ENCODE measurements around the gene IQCH.
"Not testable (repeated sequence)": the region's sequence is repeated elsewhere in the genome, so short reads cannot be mapped to it uniquely, and the experiment has no call there.

Gene IQCH

DNA sequence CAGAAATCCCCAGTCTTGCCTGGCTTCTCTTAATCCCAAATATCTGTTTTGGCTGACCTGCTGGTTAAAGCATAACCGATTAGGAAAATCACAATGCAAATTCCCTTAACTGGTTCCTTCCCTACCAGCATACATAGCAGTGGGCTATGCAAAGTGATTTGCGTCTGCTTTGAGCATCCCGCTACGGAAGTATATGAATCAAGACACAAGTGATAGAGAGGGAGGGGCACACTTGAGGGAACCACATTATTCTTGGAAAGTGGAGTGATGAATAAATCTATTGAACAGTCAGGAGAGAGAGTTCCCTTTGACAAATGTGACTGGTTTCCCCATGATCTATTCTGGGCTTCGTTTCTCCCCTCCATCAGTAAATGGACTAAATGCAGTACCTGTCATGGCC, 146.8 kb downstream of the IQCH start:
- no peak for DNase-seq

DNA sequence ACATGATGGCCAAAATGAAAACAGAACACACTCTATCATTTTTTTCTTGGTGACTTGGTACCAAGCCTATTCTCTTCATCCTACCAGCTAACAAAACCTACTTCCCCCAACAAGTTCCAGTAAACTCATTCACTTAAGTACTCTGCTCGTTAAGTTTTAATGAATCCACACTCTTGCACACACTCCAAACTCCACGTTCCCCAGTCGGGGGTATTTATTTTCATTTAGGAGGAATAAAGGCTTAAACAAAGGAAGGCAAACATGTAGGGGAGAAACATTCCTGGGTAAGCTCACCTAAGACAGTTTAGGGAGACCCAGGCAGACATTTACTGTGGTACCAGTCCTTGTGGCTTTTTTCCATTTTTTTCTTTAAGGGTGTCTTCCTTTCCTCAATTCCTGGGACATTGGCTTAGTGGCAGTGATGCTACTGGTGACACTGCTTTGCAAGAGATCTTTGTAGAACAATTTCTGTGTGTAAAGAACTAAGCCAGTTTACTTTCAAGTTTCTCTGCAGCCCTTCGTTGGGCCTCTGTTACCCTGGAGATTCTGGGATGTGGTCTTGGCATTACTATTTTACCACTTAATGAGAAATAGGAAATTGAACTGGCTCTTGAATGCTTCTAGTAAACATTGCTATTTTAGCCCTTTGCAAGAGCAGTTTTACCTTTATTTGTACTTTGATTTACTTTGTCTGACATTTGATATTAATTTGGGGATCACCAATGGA, 149.0 kb downstream of the IQCH start:
- no peak for DNase-seq

DNA sequence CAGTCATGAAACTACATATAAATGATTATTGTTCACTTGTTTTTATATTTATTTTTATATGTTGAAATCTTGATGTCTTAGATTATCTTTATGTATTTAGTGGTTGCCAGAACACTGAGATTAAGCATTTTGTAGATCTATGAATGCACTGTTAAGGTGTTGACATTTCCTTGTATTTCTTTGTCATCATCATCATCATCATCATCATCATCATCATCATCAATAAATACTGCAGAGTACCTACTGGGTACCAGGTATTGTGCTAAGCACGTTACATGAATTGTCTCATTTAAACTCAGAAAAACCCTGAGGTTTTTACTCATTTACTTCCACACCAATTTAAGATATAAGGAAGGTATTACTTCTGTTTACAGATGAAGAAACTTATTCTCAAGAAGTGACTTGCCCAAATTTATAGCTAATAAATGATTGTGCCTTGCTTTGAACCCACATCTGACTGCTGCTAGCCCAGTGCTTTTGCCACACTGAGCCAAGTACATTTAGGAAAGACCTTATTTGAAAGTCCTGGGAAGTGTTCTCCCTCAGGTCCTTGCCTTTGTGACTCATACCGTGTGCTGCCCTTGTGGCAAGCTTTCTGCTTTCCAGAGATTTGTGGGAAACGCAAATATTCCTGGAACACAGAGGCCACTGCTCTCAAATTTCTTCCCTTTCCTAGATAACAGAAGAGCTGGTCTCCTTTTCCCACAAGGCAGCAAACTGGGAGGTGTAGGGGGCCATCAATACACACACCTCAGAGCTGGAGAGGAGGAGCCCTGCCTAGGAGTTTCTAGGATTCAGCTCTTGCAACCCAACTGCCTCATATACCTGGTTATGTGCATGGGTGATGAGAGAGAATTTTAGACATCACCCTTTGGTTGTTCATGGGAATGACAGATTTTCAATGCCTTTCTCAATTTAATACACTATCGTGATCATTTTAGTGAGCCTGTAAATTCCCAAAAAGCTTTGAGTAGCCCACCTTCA, 150.9 kb downstream of the IQCH start:
- no peak for DNase-seq

DNA sequence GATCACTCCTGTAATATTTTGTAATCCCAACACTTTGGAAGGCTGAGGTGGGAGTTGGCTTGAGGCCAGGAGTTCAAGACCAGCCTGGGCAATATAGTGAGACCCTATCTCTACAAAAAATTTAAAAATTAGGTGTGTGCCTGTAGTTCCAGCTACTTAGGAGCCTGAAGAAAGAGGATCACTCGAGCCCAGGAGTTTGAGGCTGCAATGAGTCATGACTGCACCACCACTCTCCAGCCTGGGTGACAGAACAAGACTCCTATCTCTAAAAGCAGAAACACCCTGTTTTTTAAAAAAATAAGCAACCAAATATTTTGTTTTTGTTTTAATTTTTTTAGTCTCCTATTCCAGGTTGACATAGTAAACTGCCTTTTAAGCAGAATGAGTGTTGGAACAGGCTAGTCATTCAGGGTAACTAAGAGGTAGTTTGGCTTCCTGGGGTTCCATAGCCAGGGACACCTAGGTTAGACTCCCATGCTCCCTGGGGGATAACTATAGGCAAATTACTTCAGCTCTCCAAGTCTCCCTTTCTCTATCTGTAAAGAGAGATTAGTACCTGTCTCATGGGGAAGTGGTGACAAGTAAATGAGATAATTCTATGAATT, 151.8 kb downstream of the IQCH start:
- no peak for DNase-seq

DNA sequence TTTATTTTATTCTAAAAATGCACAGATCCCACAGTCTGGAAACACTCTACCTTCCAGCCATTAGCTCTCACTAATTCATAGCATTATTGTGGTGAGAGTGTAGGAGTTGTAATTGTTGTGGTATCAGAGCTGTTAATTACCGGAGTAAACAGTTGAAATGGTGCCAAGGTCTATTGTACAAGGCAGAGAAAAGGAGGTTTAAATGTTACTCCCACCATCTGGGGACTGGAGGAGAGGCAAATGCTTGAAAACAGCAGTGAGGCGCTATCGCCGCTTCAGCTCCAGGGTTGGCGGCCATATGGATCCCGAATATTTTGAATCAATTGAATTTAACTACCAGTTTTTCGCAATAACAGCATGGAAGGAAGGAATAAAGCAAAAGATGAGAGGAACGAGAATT, 153.2 kb downstream of the IQCH start:
- DNase-seq, result no peak

DNA sequence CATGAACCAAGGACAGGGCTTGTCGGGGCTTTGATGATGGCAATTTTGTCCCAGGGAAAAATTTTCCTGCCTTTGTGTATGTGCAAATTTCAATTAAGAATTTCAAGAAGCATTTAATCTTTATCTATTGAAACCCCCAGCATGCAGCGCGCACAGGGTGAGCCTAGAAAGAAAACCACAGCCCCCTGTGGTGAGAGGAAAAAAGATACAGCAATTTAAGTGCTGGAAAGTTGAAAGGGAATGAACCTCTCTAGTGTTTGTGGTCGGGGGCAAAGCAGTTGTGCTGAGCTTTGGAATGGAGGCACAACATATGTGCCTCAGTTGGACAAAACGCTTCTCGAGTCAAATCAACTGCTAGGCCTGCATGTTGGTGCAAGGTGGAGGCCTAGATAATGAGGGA, 154.6 kb downstream of the IQCH start:
- no peak for DNase-seq

DNA sequence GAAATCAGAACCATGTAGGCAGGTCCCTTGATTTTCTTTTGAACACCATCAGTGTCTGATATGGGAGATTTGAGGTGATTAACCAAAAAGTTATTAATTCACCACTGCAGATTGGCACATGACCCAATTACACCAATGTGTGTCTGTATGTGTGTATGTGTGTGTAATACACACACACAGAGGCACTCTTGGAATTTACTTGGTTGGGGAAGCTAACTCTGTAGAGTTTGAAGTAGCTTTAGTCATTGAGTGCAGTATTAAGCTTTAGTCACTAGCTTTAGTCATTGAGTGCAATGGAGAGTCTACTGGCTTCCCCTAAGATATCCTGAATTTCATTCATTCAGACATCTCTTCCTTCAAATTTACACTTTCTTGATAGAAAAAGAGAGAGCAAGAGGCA, 156.9 kb downstream of the IQCH start:
- no peak for DNase-seq

DNA sequence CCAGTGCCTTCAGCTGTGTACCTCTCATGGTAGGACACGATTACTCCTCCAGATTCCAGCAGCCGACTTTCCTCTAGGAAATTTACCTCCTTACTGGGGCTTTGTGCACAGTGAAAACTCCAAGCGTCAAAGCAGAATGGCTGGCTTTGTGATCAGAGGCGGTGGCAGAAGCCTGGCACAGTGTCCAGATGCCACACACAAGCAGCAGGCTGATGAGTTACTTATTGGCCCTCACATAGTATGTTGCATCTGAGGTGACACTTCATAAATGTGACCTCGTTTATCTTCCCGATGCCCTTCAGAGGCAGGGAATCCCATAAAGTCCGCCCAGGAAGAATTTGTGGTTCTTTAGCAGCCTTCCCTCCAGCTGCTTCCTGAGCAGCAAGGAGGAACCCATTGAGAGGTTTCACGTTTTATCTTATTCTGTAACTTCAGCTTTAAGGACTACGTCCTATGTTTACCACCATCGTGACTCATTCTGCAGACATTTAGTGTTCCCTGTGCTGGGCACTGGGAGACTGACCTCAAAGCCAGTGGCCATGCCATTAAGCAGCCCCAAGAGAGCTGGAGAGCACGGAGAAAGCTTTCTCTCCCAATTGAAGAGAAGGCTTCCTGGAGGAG, 159.3 kb downstream of the IQCH start:
- DNase-seq, result no peak

DNA sequence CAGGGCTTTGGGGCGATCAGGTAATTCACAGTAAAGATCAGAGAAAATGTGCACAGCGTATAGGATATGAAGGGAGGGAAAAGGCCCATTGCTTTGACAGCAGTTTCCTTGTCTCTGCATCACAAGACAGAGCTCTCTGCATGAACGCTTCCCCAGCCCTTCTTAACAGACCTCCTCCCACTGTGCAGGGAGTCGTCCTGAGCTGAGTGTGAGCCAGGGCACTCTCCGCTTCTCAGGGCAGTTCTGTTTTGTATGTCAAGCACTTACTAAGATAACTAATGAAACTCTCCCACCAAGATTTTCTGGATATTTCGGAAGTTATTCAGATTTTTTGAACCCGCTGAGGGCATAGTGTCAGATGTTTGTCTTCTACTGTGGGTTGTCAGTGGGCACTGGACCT, 160.6 kb downstream of the IQCH start:
- no peak for DNase-seq

DNA sequence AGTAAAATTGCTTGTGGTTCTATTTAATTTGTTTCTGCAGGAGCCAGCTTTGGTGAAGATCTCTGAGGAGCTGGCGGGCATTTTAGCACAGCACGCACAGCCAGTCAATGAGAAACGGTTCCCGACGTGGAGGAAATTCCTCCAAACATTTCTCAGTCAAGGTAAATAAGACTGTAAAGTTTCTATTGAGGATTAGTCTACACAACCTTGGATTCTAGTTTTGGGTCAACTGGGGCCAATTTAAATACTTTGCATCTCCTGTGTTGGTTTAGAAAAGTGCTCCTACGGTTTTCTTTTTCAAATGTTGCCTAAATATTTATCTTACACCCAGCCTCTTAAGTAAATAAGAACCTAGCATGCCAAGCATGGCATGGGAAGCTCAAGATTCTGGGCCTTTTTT, 162.3 kb downstream of the IQCH start:
- DNase-seq, result no peak

DNA sequence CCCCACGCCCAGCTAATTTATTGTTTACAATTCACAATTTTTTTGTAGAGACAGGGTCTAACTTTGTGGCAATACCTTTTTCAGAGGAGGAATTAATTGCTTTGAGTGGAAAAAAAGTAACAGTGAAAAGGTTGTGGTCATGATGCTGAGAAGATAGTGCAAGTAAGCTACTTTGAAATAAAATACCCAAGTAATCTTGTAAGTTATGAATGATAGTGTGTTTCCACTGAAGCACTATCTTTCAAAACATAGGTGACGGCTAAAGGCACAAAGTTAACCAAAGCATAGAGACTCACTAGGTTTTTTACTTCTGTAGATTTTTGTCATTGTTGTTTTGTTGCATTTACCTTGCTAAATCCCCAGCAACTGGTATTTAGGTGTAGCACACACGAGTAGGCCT, 165.1 kb downstream of the IQCH start:
- DNase-seq, result no peak

DNA sequence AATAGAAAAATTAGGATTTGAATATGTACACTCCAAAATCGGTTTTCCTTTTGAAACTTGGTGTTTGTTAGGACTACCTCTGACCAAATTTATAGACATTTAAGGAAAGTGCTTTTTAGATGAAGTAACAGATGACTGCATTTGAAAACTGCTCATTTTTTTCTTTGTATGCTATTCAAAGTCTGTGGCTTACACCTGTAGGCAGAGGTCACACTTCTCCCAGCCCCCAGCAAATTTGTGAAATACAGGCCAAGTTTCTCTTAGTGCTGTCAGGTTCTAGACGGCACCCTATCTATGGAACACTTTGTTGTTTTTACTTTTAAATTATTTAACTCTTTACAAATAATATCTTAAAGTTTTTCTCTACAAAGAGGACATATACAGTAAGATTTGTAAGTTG, 165.6 kb downstream of the IQCH start:
- DNase-seq, result no peak

DNA sequence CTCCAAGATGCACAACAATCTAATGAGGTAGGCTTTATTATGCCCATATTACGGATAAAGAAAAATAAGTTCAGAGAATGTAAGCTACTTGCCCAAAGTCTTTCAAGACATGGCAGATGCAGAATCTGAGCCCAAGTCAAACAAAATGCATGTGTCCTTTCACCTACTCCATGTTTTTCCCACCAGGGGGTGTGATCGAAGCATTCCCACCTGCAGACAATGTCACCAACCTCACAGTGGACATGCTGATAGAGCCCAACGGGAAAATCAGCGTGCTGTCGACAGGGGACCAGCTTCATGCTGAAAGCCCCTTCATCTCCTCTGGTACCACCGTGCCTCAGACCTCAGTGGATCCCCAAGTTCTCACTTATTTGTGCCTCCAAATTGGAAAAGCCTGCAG, 166.5 kb downstream of the IQCH start:
- DNase-seq, result no peak

DNA sequence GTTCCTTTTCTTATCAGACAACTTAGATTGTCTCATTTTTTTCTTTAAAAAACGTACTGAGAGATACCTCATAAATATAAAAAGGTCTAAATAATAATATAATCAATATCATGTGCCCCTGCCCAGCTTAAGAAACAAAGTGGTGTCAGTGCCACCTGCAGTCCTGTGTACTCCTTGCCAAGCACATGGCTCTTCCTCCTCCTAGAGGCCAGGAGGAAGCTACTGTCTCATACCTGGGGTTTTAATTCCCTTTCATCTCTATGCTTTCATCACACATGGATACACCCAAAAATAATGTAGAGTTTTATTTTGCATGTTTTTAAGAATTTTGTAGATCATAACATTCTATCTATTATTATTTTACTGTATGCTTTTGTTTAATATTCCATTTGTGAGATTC, 167.7 kb downstream of the IQCH start:
- no peak for DNase-seq

DNA sequence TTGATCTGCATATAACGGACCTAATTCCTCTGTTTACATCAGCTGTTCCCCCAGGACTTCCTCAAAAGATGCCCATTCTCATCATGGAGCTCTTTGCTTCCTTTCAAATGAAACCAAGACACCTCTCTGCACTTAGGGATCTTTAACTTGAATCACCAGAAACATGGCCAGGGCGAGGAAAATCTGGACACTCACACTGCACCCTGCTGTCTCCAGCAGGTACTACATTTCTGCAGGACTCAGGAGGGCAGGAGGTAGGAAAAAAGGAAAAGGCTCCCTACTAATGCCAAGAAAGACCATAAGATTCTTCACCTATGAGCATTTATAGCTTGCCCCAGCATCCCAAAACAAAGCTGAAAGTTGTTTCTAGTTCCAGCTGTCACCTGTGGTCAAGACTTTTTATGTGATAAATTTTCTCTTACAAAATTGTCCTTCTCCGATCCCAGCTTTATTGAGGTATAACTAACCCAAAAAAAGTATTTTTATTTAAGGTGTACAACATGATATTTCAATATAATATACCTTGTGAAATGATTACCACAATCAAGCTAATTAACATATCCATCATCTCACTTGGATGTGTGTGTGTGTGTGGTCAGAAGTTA, 179.0 kb downstream of the IQCH start:
- DNase-seq, result peak; percentile 61

DNA sequence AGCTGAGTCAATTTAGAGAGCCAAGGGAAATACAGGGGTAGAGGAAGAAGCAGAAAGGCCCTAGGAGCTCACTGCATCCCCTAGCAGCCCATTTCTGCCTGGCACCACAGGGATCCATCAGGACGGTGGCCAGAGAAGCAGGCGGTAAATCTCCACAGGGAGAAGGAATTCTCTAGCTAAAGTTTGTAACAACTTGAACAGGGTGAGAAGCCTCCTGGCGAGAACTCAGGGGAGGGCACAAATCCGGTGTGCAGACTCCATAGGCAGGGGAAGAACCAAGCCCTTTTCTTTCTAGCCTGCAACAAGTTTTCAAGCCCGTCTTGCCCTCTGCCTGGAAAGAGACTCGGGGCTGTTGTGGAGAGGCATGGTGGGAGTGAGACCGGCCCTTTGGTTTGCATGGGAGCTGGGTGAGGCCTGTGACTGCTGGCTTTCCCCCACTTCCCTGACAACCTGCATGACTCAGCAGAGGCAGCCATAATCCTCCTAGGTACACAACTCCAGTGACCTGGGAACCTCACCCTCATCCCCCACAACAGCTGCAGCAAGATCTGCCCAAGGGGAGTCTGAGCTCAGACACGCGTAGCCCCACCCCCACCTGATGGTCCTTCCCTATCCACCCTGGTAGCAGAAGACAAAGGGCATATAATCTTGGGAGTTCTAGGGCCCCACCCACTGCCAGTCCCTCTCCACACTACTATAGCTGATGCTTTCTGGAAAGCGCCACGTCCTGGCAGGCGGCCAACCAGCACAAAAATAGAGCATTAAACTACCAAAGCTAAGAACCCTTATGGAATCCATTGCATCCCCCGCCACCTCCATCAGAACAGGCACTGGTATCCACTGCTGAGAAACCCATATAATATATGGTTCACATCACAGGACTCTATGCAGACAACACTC, 182.0 kb downstream of the IQCH start:
- not testable (repeated sequence) for DNase-seq

DNA sequence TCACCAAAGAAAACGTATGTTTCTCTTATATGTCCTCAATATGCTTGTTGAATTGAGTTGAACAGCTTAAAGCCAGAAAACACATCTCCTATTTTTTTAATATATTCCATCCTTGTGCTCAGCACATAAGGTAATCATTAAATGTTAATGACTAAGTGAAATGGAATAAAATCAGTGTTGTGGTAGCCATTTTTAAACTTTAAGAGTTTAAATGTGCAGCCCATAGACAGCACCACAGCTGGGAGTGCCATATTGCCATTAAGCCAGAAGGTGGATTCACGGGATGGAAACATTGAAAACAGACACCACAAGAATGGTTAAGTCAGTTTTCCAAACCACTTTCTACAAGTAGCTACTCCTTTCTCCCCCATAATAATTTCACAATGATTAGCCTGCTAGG, 189.5 kb downstream of the IQCH start:
- no peak for DNase-seq

DNA sequence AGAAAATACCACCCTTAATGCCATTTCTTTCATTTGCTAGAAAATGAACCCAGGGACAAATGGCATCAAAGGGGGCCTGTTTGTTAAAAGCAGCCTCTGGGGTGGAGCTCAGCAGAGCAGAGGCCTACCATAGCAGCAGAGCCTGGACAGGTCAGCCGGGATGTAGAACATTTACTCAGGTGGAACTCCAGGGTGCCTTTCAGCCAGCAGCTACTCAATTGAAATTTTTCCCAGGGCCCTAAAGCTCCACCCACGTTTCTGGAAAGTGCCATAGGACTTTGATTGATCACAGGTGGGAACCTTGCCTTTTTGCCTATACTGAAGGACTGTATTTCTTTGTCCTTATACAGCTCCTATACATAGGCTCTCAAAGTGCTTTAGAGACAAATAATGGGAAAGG, 191.9 kb downstream of the IQCH start:
- no peak for DNase-seq

DNA sequence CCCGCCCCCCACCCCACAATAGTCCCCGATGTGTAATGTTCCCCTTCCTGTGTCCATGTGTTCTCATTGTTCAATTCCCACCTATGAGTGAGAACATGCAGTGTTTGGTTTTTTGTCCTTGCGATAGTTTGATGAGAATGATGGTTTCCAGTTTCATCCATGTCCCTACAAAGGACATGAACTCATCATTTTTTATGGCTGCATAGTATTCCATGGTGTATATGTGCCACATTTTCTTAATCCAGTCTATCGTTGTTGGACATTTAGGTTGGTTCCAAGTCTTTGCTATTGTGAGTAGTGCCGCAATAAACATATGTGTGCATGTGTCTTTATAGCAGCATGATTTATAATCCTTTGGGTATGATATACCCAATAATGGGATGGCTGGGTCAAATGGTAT, 193.8 kb downstream of the IQCH start:
- not testable (repeated sequence) for DNase-seq

DNA sequence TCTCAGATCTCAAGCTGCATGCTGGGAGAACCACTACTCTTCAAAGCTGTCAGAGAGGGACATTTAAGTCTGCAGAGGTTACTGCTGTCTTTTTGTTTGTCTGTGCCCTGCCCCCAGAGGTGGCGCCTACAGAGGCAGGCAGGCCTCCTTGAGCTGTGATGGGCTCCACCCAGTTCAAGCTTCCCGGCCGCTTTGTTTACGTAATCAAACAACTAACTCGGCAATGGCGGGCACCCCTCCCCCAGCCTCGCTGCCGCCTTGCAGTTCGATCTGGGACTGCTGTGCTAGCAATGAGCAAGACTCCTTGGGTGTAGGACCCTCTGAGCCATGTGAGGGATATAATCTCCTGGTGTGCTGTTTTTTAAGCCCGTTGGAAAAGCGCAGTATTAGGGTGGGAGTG, 199.1 kb downstream of the IQCH start:
- not testable (repeated sequence) for DNase-seq

DNA sequence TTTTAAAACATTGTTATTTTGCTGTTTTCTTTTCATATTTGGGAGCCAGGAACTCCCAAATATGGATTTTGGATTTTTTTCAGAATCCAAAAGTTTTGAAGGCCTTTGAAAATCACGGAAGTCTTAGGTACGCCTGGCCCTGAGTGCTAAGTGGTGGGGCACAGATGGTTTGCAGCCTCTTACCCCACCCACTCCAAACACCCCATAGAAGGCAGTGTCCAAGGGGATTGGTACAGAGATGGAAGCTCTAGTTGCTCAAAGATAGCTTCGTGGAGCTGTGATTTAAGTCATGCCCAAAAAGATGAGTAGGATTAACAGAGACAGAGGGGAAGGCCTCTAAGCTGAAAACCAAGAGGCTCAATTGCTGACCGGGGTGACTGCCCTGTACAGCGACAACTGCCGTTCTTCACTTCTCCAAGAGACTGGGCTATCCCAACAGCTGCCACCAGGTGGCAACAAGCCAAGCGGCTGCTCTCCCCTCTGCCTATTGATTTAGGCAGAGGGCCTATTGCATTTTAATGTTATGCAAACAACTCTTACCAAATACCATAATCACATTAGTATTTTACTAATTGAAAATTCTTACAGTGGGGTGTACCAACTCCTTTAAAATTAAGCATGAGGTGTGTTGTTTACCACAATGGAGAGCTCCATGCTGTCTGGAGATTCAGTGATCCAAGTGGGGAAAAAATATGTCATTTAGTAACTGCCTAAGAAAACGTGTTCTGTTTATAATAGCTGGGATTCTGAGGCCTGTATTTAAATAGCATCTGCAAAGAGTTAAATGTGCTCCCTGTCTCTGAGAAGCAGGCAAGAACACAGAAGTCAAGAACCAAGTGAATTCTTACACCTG, 202.3 kb downstream of the IQCH start:
- DNase-seq, result peak; percentile 91
